ENCODE data around the gene SHISA5. TPM values are rescaled to one million over a fixed set of nuclear protein-coding genes. Genes with fewer than 3 reads are reported as not detected.

Gene SHISA5
- total RNA-seq, 1 donor from 2014 or later = 218 TPM

- Histone ChIP-seq H3K27me3 (no peaks in the 10 kb centered on the region), H3K4me3 (no peak overlapping the region), H3K4me1 (peaks cover 6 to 15% of the 10 kb centered on the region in 2 donors), H3K27ac (no peak overlapping the region), H3K36me3 (peaks cover 0 to 15% of the 10 kb centered on the region in 2 donors), H3K9me3 (no peaks in the 10 kb centered on the region)
- intact Hi-C loops (cut with DNase I) = loop anchor here (1.0 to 5.0 kb wide), 3 partner anchors 36 to 164 kb away; partner anchors contain the start of gene NME6
- peak in 1 of 2 donors; percentile 38 for DNase-seq (ENCODE audit: low spot score in 2 of 2)
- TF ChIP-seq CTCF (IDR thresholded peaks at IDR 0.05) = no peak
Measured at GRCh38 chr3:48436855-48437254, 67.1 kb downstream of the SHISA5 start.

- Histone ChIP-seq H3K4me1 (peaks cover 3 to 11% of the 10 kb centered on the region in 2 donors), H3K27me3 (no peaks in the 10 kb centered on the region), H3K4me3 (no peak overlapping the region), H3K27ac (peak overlapping the region; percentile 28 to 62), H3K9me3 (no peaks in the 10 kb centered on the region), H3K36me3 (peaks cover 0 to 11% of the 10 kb centered on the region in 2 donors)
- intact Hi-C loops (cut with DNase I) = loop anchor here (1.0 to 5.0 kb wide), 3 partner anchors 35 to 163 kb away; partner anchors contain the start of gene NME6
- peak in 1 of 2 donors; percentile 63 for DNase-seq (ENCODE audit: low spot score in 2 of 2)
- no peak for TF ChIP-seq CTCF (IDR thresholded peaks at IDR 0.05)
Measured at GRCh38 chr3:48436477-48436787, 67.5 kb downstream of the SHISA5 start.

- Histone ChIP-seq H3K9me3 (no peaks in the 10 kb centered on the region), H3K36me3 (peaks cover 0 to 11% of the 10 kb centered on the region in 2 donors), H3K4me1 (peaks cover 0 to 6% of the 10 kb centered on the region in 2 donors), H3K27ac (peak overlapping the region; percentile 62), H3K27me3 (no peaks in the 10 kb centered on the region), H3K4me3 (no peak overlapping the region)
- TF ChIP-seq CTCF (IDR thresholded peaks at IDR 0.05) = peak; percentile 96 to 100 (median 99)
- peak in 1 of 2 donors; percentile 94 for DNase-seq (ENCODE audit: low spot score in 2 of 2)
- intact Hi-C loops (cut with DNase I) = loop anchor here (1.0 to 5.0 kb wide), 3 partner anchors 35 to 163 kb away; partner anchors contain the start of gene NME6
Measured at GRCh38 chr3:48435774-48436476, 68.0 kb downstream of the SHISA5 start.

GRCh38 chr3:48435223-48435595 is 68.8 kb downstream of the SHISA5 start:
- H3K4me1 ChIP-seq = peaks cover 0 to 11% of the 10 kb centered on the region in 2 donors
- peak overlapping the region; percentile 62 for H3K27ac ChIP-seq
- peaks cover 0 to 11% of the 10 kb centered on the region in 2 donors for H3K36me3 ChIP-seq
- H3K9me3 ChIP-seq = no peaks in the 10 kb centered on the region
- H3K27me3 ChIP-seq = no peaks in the 10 kb centered on the region
- no peak overlapping the region for H3K4me3 ChIP-seq
- DNase-seq (ENCODE audit: low spot score in 2 of 2) = peak in 1 of 2 donors; percentile 51
- TF ChIP-seq CTCF (IDR thresholded peaks at IDR 0.05) = no peak
- intact Hi-C loops (cut with DNase I) = loop anchor here (5.0 kb wide), 1 partner anchor 133 kb away; the partner anchor contains the start of gene NME6

GRCh38 chr3:48434591-48435222 is 69.3 kb downstream of the SHISA5 start:
- Histone ChIP-seq H3K27ac (peak overlapping the region; percentile 62), H3K4me1 (peaks cover 0 to 14% of the 10 kb centered on the region in 2 donors), H3K27me3 (no peaks in the 10 kb centered on the region), H3K9me3 (no peaks in the 10 kb centered on the region), H3K4me3 (no peak overlapping the region), H3K36me3 (peaks cover 0 to 11% of the 10 kb centered on the region in 2 donors)
- no peak for TF ChIP-seq CTCF (IDR thresholded peaks at IDR 0.05)
- DNase-seq (ENCODE audit: low spot score in 2 of 2) = peak in 1 of 2 donors; percentile 62
- intact Hi-C loops (cut with DNase I) = loop anchor here (5.0 kb wide), 1 partner anchor 132 kb away; the partner anchor contains the start of gene NME6
